ENCODE results near the gene AKR1C1. TPM values are rescaled to one million over a fixed set of nuclear protein-coding genes. Genes with fewer than 3 reads are reported as not detected.
"Not testable (repeated sequence)": the region's sequence is repeated elsewhere in the genome, so short reads cannot be mapped to it uniquely, and the experiment has no call there.

AKR1C1 gene
- total RNA-seq: 72.2 and 154 TPM in 2 replicates
- 92.9 and 118 TPM in 2 replicates for polyA plus RNA-seq
- 52.0 and 60.0 TPM in 2 replicates for polyA plus RNA-seq (2012)
- polyA minus RNA-seq (ENCODE audit: low replicate concordance): 75.1 and 81.9 TPM in 2 replicates

DNA sequence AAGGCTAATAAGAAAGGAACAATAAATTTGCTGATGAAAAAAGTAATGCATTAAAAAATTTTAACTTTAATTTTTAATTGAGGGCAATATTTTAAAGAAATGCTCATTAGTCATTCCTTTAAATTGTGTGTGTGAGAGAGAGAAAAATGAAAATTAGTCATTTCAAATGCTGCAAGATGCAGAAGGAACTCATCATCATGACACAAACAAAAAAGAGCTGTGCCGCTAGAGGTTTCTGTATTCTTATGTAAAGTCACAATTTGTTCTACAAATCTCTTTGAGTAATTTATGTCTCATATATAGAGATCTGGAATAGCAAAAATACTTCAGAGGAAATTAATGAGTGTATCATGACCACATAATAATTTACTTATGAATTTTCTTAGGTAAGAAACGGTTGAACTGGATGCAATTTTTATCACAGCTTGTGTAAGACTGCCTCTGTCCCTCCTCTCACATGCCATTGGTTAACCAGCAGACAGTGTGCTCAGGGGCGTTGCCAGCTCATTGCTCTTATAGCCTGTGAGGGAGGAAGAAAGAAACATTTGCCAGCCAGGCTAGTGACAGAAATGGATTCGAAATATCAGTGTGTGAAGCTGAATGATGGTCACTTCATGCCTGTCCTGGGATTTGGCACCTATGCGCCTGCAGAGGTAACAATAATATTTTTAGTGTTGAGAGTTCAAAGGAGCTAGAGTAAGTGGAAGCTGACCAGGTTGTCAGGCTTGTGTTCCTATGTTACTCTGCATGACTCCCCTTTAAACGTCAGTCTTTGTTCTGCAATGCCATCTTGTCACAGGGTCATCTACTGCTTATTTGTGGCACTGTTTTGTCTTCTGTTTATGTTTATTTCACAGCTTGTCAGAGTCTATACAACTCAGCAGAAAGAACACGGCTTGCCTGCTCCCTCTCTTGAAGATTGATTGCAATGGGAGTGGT lies at the start of gene AKR1C1:
Gene AKR1C1 (plus strand): TSS at position 540 of the 939 bp plus-strand sequence. CDS start 30 bp downstream, at position 570.
- not testable (repeated sequence) for H3K36me3 ChIP-seq (ENCODE audit: control insufficient read depth, insufficient read depth, low read length); H2AFZ ChIP-seq (ENCODE audit: low read length); H3K27me3 ChIP-seq (ENCODE audit: control insufficient read depth, insufficient read depth, low read length); H3K4me1 ChIP-seq (ENCODE audit: control insufficient read depth, extremely low read depth, insufficient read depth, low read length); H4K20me1 ChIP-seq (ENCODE audit: control insufficient read depth, extremely low read depth, insufficient read depth, low read length); H3K79me2 ChIP-seq (ENCODE audit: control insufficient read depth, insufficient read depth, low read length); H3K9me3 ChIP-seq (ENCODE audit: control insufficient read depth, insufficient read depth, low read depth, low read length); H3K27ac ChIP-seq (ENCODE audit: insufficient read depth, low read length)
- H3K4me3 ChIP-seq (replicated peaks in 1 of 4; ENCODE audit: control extremely low read depth in 1 of 4, insufficient read depth in 1 of 4, low read depth in 3 of 4, low read length in 4 of 4): peak within 1 kb of the TSS; percentile 27 to 63 (median 44)
- H3K4me2 ChIP-seq (ENCODE audit: extremely low read depth, insufficient read depth, low read length): peak within 1 kb of the TSS; percentile 85
- peak within 1 kb of the TSS; percentile 7 for H3K9ac ChIP-seq (ENCODE audit: insufficient read depth, low read length)
- DNase-seq (ENCODE audit: low read depth in 2 of 2): peak in 1 of 2 donors; percentile 65

GRCh38 chr10:4914213-4914850 lies 48.9 kb upstream of the AKR1C1 start:
- no peaks in the 10 kb centered on the region for H3K79me2 ChIP-seq (ENCODE audit: control insufficient read depth, insufficient read depth, low read length)
- H2AFZ ChIP-seq (ENCODE audit: low read length): no peak overlapping the region
- no peaks in the 10 kb centered on the region for H4K20me1 ChIP-seq (ENCODE audit: control insufficient read depth, extremely low read depth, insufficient read depth, low read length)
- H3K9me3 ChIP-seq (ENCODE audit: control insufficient read depth, insufficient read depth, low read depth, low read length): no peaks in the 10 kb centered on the region
- H3K4me3 ChIP-seq (replicated peaks in 1 of 4; ENCODE audit: control extremely low read depth in 1 of 4, insufficient read depth in 1 of 4, low read depth in 3 of 4, low read length in 4 of 4): no peak overlapping the region
- H3K27ac ChIP-seq (ENCODE audit: insufficient read depth, low read length): no peak overlapping the region
- no peaks in the 10 kb centered on the region for H3K4me1 ChIP-seq (ENCODE audit: control insufficient read depth, extremely low read depth, insufficient read depth, low read length)
- TF ChIP-seq, protein P1, sequence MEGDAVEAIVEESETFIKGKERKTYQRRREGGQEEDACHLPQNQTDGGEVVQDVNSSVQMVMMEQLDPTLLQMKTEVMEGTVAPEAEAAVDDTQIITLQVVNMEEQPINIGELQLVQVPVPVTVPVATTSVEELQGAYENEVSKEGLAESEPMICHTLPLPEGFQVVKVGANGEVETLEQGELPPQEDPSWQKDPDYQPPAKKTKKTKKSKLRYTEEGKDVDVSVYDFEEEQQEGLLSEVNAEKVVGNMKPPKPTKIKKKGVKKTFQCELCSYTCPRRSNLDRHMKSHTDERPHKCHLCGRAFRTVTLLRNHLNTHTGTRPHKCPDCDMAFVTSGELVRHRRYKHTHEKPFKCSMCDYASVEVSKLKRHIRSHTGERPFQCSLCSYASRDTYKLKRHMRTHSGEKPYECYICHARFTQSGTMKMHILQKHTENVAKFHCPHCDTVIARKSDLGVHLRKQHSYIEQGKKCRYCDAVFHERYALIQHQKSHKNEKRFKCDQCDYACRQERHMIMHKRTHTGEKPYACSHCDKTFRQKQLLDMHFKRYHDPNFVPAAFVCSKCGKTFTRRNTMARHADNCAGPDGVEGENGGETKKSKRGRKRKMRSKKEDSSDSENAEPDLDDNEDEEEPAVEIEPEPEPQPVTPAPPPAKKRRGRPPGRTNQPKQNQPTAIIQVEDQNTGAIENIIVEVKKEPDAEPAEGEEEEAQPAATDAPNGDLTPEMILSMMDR (conservative IDR thresholded peaks at IDR 0.05 in 1 of 2, IDR thresholded peaks at IDR 0.05 in 1 of 2; ENCODE audit: low read depth in 1 of 2, low read length in 2 of 2): no peak
- no peak for TF ChIP-seq EZH2 (IDR thresholded peaks at IDR 0.05; ENCODE audit: low read length, missing control alignments)
- no peak overlapping the region for H3K9ac ChIP-seq (ENCODE audit: insufficient read depth, low read length)
- H3K27me3 ChIP-seq (ENCODE audit: control insufficient read depth, insufficient read depth, low read length): no peaks in the 10 kb centered on the region
- no peaks in the 10 kb centered on the region for H3K36me3 ChIP-seq (ENCODE audit: control insufficient read depth, insufficient read depth, low read length)
- H3K4me2 ChIP-seq (ENCODE audit: extremely low read depth, insufficient read depth, low read length): no peak overlapping the region
- no peak for DNase-seq (ENCODE audit: low read depth in 2 of 2)

GRCh38 chr10:4916086-4916716 lies 47.0 kb upstream of the AKR1C1 start:
- Histone ChIP-seq H3K4me2 (ENCODE audit: extremely low read depth, insufficient read depth, low read length) (no peak overlapping the region), H3K9me3 (ENCODE audit: control insufficient read depth, insufficient read depth, low read depth, low read length) (no peaks in the 10 kb centered on the region), H3K36me3 (ENCODE audit: control insufficient read depth, insufficient read depth, low read length) (no peaks in the 10 kb centered on the region), H3K27me3 (ENCODE audit: control insufficient read depth, insufficient read depth, low read length) (no peaks in the 10 kb centered on the region), H3K4me3 (replicated peaks in 1 of 4; ENCODE audit: control extremely low read depth in 1 of 4, insufficient read depth in 1 of 4, low read depth in 3 of 4, low read length in 4 of 4) (no peak overlapping the region), H3K9ac (ENCODE audit: insufficient read depth, low read length) (no peak overlapping the region), H4K20me1 (ENCODE audit: control insufficient read depth, extremely low read depth, insufficient read depth, low read length) (no peaks in the 10 kb centered on the region), H2AFZ (ENCODE audit: low read length) (no peak overlapping the region), H3K27ac (ENCODE audit: insufficient read depth, low read length) (no peak overlapping the region), H3K4me1 (ENCODE audit: control insufficient read depth, extremely low read depth, insufficient read depth, low read length) (no peaks in the 10 kb centered on the region), H3K79me2 (ENCODE audit: control insufficient read depth, insufficient read depth, low read length) (no peaks in the 10 kb centered on the region)
- TF ChIP-seq EZH2 (IDR thresholded peaks at IDR 0.05; ENCODE audit: low read length, missing control alignments): no peak
- TF ChIP-seq, protein P1 (conservative IDR thresholded peaks at IDR 0.05 in 1 of 2, IDR thresholded peaks at IDR 0.05 in 1 of 2; ENCODE audit: low read depth in 1 of 2, low read length in 2 of 2): no peak
- no peak for DNase-seq (ENCODE audit: low read depth in 2 of 2)
